NCI-H774 (cell line): Measurements from ENCODE around the gene ENTREP1.
"Not testable (repeated sequence)": the region's sequence is repeated elsewhere in the genome, so short reads cannot be mapped to it uniquely, and the experiment has no call there.

Source experiments
- DNase-seq: peaks from one replicate; lab custom pipeline; 2025; lab: John Stamatoyannopoulos, UW

ENTREP1 gene

GRCh38 chr9:69324549-69325401 is at the start of gene ENTREP1:
Gene ENTREP1, plus strand, starts transcription at chr9:69325215. Its CDS starts 95 bp downstream, at chr9:69325310.
- peak; percentile 65 for DNase-seq

- DNase-seq = no peak
Measured at GRCh38 chr9:69276775-69277174, 48.2 kb upstream of the ENTREP1 start.

- no peak for DNase-seq
Measured at GRCh38 chr9:69279084-69279731, 45.8 kb upstream of the ENTREP1 start.

- no peak for DNase-seq
Measured at GRCh38 chr9:69279733-69280132, 45.3 kb upstream of the ENTREP1 start.

- DNase-seq = no peak
Measured at GRCh38 chr9:69283003-69283402, 42.0 kb upstream of the ENTREP1 start.

- DNase-seq = no peak
Measured at GRCh38 chr9:69292078-69292477, 32.9 kb upstream of the ENTREP1 start.

- no peak for DNase-seq
Measured at GRCh38 chr9:69293156-69293555, 31.9 kb upstream of the ENTREP1 start.

GRCh38 chr9:69295872-69296552 is 29.0 kb upstream of the ENTREP1 start:
- no peak for DNase-seq

GRCh38 chr9:69297300-69297980 is 27.6 kb upstream of the ENTREP1 start:
- no peak for DNase-seq

- no peak for DNase-seq
Measured at GRCh38 chr9:69299315-69299714, 25.7 kb upstream of the ENTREP1 start.

- DNase-seq = no peak
Measured at GRCh38 chr9:69299826-69300225, 25.2 kb upstream of the ENTREP1 start.

GRCh38 chr9:69303331-69303730 is 21.7 kb upstream of the ENTREP1 start:
- DNase-seq = no peak

- not testable (repeated sequence) for DNase-seq
Measured at GRCh38 chr9:69306895-69307445, 18.0 kb upstream of the ENTREP1 start.

- no peak for DNase-seq
Measured at GRCh38 chr9:69307446-69308205, 17.4 kb upstream of the ENTREP1 start.

- no peak for DNase-seq
Measured at GRCh38 chr9:69308206-69308931, 16.6 kb upstream of the ENTREP1 start.

- DNase-seq = no peak
Measured at GRCh38 chr9:69313175-69313574, 11.8 kb upstream of the ENTREP1 start.

- no peak for DNase-seq
Measured at GRCh38 chr9:69314547-69314946, 10.5 kb upstream of the ENTREP1 start.

GRCh38 chr9:69317081-69317480 is 7.9 kb upstream of the ENTREP1 start:
- DNase-seq = no peak

GRCh38 chr9:69317894-69318293 is 7.1 kb upstream of the ENTREP1 start:
- DNase-seq = no peak

- DNase-seq = no peak
Measured at GRCh38 chr9:69319324-69320025, 5.5 kb upstream of the ENTREP1 start.
